RPMI8226 (cell line): Measurements from ENCODE around the gene TIMM23.
"Not testable (repeated sequence)": the region's sequence is repeated elsewhere in the genome, so short reads cannot be mapped to it uniquely, and the experiment has no call there.

ENCODE experiments used
- DNase-seq: peaks from one replicate; pipeline ENCODE4 v3.0.0-alpha.2; 2015

Gene TIMM23

DNA sequence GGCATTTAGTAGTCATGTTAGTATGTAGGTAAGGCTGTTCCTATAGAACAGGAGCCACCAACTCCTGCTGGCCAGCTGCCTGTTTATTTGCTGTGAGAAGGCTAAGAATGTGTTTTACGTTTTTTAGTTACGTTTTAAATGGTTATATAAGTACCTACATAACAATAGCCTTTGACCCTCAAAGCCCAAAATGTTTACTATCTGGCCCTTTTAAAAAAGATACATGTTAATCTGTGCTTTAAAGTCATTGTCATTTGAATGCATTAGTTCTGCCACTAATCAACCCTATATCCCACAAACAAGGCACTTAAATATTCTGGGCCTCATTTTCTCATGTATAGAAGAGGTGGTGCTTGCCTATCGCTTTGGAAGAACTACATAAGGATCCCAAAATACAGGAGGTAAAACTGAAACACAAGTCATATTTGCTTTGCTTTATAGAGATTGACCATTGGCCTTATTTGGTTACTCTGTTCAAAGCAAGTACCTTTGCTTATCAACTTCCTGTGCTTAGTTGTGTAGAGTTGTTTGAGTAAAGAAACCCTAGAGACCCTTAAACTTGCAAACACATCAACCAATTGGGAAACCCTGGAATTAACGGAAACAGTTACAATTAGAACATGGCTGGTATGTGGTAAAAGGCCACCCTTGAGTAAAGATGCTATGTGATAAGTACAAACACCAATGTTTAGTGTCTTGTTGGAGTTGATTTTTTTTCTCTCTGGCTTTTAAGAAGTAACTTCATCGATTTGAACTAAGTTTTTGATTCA is 25.9 kb downstream of the TIMM23 start:
- no peak for DNase-seq

GRCh38 chr10:45999955-46000354 is 27.7 kb downstream of the TIMM23 start:
- DNase-seq = not testable (repeated sequence)

- no peak for DNase-seq
Measured at GRCh38 chr10:46000538-46000937, 28.2 kb downstream of the TIMM23 start.

DNA sequence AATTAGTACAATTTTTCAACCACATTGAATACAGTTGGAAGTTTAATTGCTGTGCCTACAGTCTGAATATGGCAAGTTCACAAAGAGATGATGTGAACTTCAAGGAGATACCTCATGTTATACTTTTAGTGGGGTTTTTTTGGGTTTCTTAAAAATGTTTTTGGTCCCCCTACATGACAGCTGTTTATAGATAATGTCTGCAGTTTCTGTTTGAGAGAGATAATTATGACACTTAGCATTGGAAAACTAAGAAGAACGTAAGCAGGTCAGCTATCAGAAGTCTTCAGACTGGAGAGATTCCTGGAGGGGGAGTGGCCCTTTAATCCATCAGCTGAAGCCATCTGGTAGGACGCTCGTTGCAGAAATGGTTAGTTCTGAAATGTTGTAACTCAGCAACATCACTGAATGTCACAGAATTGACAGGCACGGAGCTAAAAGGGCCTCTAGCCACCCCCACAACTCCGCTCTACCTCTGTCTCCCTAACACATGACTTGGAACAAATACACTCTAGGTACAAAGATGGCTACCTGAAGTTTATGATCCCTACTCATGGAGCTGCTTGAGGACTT is 29.0 kb downstream of the TIMM23 start:
- no peak for DNase-seq

GRCh38 chr10:46002189-46002687 is 29.9 kb downstream of the TIMM23 start:
- DNase-seq = not testable (repeated sequence)

- DNase-seq = no peak
Measured at GRCh38 chr10:46002916-46003693, 30.8 kb downstream of the TIMM23 start.

DNA sequence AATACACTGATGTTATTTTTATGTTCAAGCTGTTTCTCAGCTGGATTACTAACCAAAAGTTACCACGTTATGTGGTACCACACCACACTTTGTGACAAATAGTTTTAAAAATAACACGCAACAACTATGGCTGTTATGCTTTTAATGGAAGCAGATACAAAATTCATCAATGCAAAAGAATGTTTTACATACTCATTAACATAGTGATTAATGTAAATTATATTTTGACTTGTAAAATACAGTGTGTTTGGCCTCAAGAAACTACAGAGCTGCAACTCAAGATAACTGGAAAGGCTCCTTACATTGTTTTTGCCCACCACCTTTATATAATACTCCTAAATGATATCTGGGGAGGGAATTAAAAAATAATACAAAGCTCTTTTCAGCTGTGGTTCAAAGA is 32.7 kb downstream of the TIMM23 start:
- no peak for DNase-seq

GRCh38 chr10:46005383-46005782 is 33.1 kb downstream of the TIMM23 start:
- DNase-seq = no peak

DNA sequence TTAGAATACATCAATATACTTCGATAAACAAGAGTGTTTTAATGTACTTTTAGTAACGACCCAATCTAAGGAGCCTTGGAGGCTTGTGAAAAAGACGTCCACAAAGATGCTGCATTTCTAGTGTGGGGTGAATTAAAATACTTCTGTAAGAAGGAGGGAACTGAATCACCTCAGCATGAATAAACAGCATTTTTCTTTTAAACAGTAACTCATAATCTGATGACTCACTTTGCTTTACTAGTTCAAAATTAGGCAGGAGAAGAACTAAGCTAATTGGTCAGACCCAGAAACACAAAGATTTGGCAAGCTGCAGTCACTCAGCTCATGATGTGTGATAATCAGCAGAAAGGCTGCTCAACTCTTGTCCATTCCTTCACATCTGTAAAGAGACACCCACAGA is 33.9 kb downstream of the TIMM23 start:
- DNase-seq = no peak

DNA sequence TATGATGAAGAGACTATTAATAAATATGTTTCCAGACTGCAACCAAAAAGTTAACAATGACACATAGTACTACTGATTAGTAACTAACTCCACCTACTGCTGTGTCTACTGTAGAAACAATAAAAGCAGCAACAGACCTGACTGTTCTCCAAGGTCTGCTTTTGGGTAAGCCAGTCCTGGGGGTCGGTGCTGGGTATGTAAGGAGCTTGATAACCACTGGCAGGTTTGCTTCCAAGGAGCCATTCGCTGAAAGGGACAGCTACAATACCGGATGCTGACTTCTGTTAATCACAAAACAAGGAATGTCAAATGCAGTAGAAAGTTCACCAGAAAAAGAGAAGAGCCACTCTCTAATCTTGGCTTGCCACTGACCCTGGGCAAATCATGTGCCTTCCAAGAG is 40.5 kb downstream of the TIMM23 start:
- no peak for DNase-seq

DNA sequence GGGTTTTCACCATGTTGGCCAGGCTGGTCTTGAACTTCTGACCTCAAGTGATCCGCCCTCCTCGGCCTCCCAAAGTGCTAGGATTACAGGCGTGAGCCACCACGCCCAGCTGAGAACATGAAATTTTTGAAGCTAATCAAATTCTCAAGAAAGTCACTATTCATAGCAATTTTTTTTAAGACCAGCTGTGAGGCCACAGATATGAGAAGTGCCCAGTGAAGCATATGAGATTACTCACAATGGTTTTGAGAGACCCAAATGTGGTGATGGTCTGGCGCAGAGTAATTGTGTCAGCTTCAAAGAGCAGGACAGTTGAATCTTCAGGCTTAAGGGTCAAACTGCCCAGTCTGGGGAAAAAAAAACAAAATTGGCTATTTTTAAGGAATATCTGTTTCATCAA is 41.9 kb downstream of the TIMM23 start:
- DNase-seq = no peak

- no peak for DNase-seq
Measured at GRCh38 chr10:46014683-46015405, 42.6 kb downstream of the TIMM23 start.

- DNase-seq = no peak
Measured at GRCh38 chr10:46016190-46016589, 43.9 kb downstream of the TIMM23 start.

DNA sequence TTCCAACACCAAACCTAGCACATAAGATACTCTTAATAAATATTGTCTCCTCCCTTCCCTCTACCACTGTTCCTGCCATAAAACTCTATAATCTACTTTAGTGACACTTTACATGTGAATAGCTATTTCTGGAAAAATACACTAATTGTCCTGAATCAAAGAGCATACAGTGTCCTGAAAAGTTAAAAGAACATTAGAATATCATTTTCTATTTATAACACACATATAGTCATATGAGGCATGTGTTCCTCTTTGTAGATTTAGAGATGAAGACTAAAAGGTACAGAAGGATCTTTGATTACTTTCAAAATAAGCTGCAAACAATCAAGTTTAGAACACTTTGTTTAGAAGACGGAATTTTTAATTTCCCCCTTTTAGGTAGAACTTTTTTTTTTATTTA is 44.5 kb downstream of the TIMM23 start:
- DNase-seq = no peak

DNA sequence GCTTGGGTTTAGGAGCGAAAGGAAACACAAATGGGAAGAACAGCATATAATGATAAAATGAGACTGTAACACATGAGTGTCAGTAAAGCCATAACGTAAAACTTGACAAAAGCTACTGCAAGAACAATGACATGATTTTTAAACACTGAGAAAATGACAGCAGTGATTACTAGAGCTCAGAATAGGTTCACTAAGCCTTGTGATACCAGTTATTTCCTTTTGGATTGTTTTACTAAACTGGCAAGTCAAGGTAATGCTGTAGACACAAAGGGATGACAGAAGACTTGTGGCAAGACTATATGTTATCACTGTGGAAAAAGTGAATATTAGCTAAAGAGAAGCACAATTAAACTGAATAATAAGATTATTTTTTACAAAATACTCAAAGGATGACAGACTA is 45.4 kb downstream of the TIMM23 start:
- DNase-seq = no peak

- DNase-seq = no peak
Measured at GRCh38 chr10:46018453-46019176, 46.3 kb downstream of the TIMM23 start.

GRCh38 chr10:46019177-46019528 is 46.9 kb downstream of the TIMM23 start:
- no peak for DNase-seq

DNA sequence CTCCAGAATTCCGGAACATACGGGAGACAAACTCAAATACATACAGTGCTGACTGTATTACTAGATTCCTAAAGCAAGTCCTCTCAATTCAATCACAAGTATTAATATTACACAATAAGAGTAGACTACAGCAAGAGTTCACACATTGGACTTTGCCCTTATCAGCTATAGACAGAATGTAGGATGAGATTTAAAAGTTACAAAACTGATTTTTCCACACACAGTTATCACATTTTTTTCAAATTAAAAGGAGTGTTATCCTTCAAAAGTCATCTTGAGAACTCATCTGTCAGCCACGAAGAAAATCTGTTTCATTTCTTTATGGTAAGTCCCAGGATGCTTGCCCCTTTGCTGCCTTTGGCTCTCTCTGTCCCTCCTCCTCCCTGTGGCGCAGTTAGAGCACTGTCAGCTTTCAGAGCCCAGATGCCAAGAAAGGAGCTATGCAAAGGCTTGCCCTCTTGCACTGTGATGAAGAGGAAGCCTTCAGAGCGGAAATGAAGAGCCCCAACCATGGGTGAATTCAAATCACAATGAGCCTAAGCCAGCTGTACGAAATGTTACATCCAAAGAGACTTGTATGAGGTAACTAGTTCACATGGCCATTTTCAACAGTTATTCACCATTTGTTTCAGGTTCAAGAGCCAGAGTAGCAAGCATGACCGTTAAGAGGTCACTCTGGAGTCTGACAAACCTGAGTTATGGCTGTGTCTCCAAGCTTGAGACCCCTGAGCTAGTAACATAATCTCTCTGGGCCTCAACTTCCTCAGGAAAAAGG is 47.5 kb downstream of the TIMM23 start:
- DNase-seq = no peak

DNA sequence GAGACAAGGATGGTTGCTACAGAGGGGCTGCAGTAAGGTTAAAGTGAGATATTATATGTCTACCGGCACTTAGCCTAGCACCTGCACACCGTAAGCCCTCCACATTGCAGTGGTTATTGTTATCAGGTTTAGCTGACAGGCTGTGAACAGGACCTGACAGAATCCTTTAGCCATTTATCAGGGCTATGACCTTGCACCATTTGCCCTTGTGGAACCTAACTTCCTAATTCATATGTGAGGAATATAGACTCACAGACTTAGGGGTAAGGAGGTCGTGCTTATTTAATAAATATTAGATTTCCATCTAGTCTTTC is 48.0 kb downstream of the TIMM23 start:
- DNase-seq = no peak

GRCh38 chr10:46022978-46023702 is 50.9 kb downstream of the TIMM23 start:
- DNase-seq = peak; percentile 91

DNA sequence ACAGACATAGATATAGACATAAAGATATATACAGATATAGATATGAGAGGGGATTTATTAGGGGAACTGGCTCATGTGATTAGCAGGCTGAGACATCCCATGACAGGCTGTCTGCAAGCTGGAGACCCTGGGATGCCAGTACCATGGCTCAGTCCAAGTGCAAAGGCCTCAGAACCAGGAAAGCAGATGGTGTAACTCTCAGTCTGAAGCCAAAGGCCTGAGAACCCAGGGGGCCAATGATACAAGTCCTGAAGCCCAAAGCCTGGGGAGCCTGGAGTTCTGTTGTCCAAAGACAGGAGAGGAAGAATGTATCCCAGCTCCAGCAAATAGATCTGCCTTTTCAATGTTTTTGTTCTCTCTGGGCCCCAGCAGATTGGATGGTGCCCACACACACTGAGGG is 52.7 kb downstream of the TIMM23 start:
- no peak for DNase-seq
